Uterus (tissue), 2 donors: Measurements from ENCODE around the gene MATCAP1.

Source experiments
- CTCF ChIP-seq, 4 experiments: fragments of 200-600 bp in 2 of 4; fragments of 450-650 bp in 2 of 4; sonication (generic) in 2 of 4; IDR thresholded peaks; one replicate each; pipeline ENCODE4 v1.5.1; 2016 to 2019; ENCODE audit warnings: antibody characterized with exemption in 4 of 4, mild to moderate bottlenecking in 2 of 4, moderate library complexity in 1 of 4
- POLR2A ChIP-seq, 2 donors: fragments of 450-650 bp; IDR thresholded peaks; one replicate each; pipeline ENCODE4 v1.6.1; 2016; ENCODE audit warnings: antibody characterized with exemption in 2 of 2, mild to moderate bottlenecking in 1 of 2, moderate library complexity in 1 of 2

GRCh38 chr16:67157892-67158635, 25.7 kb downstream of the MATCAP1 start:
- TF ChIP-seq POLR2A (IDR thresholded peaks at IDR 0.05), result no peak
- TF ChIP-seq CTCF (IDR thresholded peaks at IDR 0.05), result no peak
